Neutrophil (primary cell): Measurements from ENCODE around the gene RNASE3.

Source experiments
- H3K27ac ChIP-seq: fragments of 200-600 bp; sonication (generic); 2 replicates; pipeline ENCODE4 v1.5.1; 2016; ENCODE audit warnings: mild to moderate bottlenecking, moderate library complexity
- H3K27me3 ChIP-seq: fragments of 200-600 bp; sonication (generic); 2 replicates; pipeline ENCODE4 v1.6.0; 2016; ENCODE audit warnings: mild to moderate bottlenecking
- H3K36me3 ChIP-seq: fragments of 200-600 bp; sonication (generic); 2 replicates; pipeline ENCODE4 v1.5.1; 2017
- H3K4me1 ChIP-seq, 2 experiments: fragments of 200-600 bp in 1 of 2; sonication (generic) in 1 of 2; 1 replicate in 1 of 2; 2 replicates in 1 of 2; pipeline versions ENCODE4 v1.5.1 to v1.6.1; 2013 to 2016; ENCODE audit warnings: low read depth in 1 of 2, low read length in 1 of 2, mild to moderate bottlenecking in 1 of 2, moderate library complexity in 1 of 2; ENCODE audit not compliant: control insufficient read depth in 1 of 2, insufficient read depth in 1 of 2
- H3K4me3 ChIP-seq, 2 experiments: fragments of 200-600 bp in 1 of 2; sonication (generic) in 1 of 2; 1 replicate in 1 of 2; 2 replicates in 1 of 2; pipeline ENCODE4 v1.5.1; 2013 to 2016; ENCODE audit warnings: low read depth in 1 of 2, low read length in 1 of 2, mild to moderate bottlenecking in 1 of 2, moderate library complexity in 1 of 2
- H3K9me3 ChIP-seq: fragments of 200-600 bp; sonication (generic); 2 replicates; pipeline ENCODE4 v1.5.1; 2016
- CTCF ChIP-seq: fragments of 200-600 bp; sonication (generic); IDR thresholded peaks from 2 replicates; pipeline ENCODE4 v1.5.1; 2016; ENCODE audit warnings: antibody characterized with exemption

The RNASE3 gene

GRCh38 chr14:20935303-20935984, 44.3 kb downstream of the RNASE3 start:
- Histone ChIP-seq H3K9me3 (no peaks in the 10 kb centered on the region), H3K27ac (no peak overlapping the region), H3K4me1 (peaks cover 0 to 5% of the 10 kb centered on the region in 2 experiments), H3K27me3 (no peaks in the 10 kb centered on the region), H3K4me3 (no peak overlapping the region), H3K36me3 (no peaks in the 10 kb centered on the region)
- no peak for TF ChIP-seq CTCF
